Thyroid gland (tissue), 4 donors: Measurements from ENCODE around the gene NT5DC2. TPM values are rescaled to one million over a fixed set of nuclear protein-coding genes. Genes with fewer than 3 reads are reported as not detected.

Source experiments
- DNase-seq, 2 donors: peaks; one replicate each; pipeline ENCODE4 v3.0.0-alpha.2; 2019
- H3K27ac ChIP-seq, 3 donors: fragments of 200-600 bp; sonication (generic); 1 replicate in 2 of 3; 2 replicates in 1 of 3; pipeline ENCODE4 v1.5.1; 2016 to 2019; ENCODE audit warnings: mild to moderate bottlenecking in 1 of 3, moderate library complexity in 1 of 3
- H3K27me3 ChIP-seq: fragments of 200-600 bp; sonication (generic); one replicate; pipeline ENCODE4 v1.5.1; 2019
- H3K36me3 ChIP-seq, 2 donors: fragments of 200-600 bp; sonication (generic); one replicate each; pipeline ENCODE4 v1.5.1; 2016 to 2019
- H3K4me1 ChIP-seq, 2 donors: fragments of 200-600 bp; sonication (generic); one replicate each; pipeline ENCODE4 v1.5.1; 2017 to 2019
- H3K4me3 ChIP-seq, 3 donors: fragments of 200-600 bp; sonication (generic); replicated peaks in 1 of 3; 1 replicate in 2 of 3; 2 replicates in 1 of 3; pipeline ENCODE4 v1.5.1; 2016; ENCODE audit warnings: mild to moderate bottlenecking in 1 of 3
- H3K9me3 ChIP-seq: fragments of 200-600 bp; sonication (generic); one replicate; pipeline ENCODE4 v1.5.1; 2017
- CTCF ChIP-seq, 6 experiments: fragments of 200-600 bp in 3 of 6; fragments of 450-650 bp in 3 of 6; sonication (generic) in 3 of 6; IDR thresholded peaks; one replicate each; pipeline ENCODE4 v1.5.1; 2016 to 2019; ENCODE audit warnings: antibody characterized with exemption in 6 of 6, mild to moderate bottlenecking in 2 of 6, inconsistent platforms in 1 of 6, moderate library complexity in 1 of 6
- POLR2A ChIP-seq, 2 donors: fragments of 450-650 bp; IDR thresholded peaks; one replicate each; pipeline ENCODE4 v1.6.1; 2017; ENCODE audit warnings: antibody characterized with exemption in 2 of 2, mild to moderate bottlenecking in 2 of 2, moderate library complexity in 1 of 2
- WGBS, 2 donors: methylation state at CpG; one replicate each; pipeline ENCODE4 v1.1.5; 2017; 5-methylcytosine and 5-hydroxymethylcytosine counted together
- intact Hi-C: fragments of 100-400 bp; cut with DNase I; formaldehyde crosslinking; loops from one replicate; pipeline ENCODE4 v1.15.1; 2023
- total RNA-seq, 4 donors: library from RNA; depleted of rRNA; stranded (reverse); fragments of >200 nt; gene quantifications; one replicate each; pipeline ENCODE4 v1.2.3, GENCODE V29; 2016

Gene NT5DC2
- total RNA-seq, 4 donors from 2014 or later = 40.5 to 55.1 (median 45.0) TPM

DNA sequence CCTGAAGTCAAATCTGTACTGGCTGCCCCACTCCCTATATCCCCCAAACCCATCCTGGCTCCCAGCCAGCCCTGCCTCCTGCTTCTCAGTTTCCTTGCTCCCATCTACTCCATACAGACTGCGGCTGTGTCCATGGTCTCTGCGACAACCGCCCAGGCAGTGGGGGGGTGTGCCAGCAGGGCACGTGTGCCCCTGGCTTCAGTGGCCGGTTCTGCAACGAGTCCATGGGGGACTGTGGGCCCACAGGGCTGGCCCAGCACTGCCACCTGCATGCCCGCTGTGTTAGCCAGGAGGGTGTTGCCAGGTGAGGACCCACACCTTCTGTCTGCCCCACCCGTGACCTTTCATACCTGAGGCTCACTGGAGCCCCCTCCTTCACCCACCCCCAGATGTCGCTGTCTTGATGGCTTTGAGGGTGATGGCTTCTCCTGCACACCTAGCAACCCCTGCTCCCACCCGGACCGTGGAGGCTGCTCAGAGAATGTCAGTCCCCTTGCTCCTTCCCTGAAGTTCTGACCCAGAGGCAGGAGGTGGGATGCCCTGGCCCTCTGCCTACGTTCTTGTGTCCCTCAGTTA lies 23.8 kb downstream of the NT5DC2 start:
- H3K36me3 ChIP-seq = no peaks in the 10 kb centered on the region
- intact Hi-C loops = no loop called here
- H3K9me3 ChIP-seq = no peaks in the 10 kb centered on the region
- DNase-seq = no peak
- TF ChIP-seq CTCF (IDR thresholded peaks at IDR 0.05) = no peak
- TF ChIP-seq POLR2A (IDR thresholded peaks at IDR 0.05) = no peak
- H3K4me1 ChIP-seq = no peaks in the 10 kb centered on the region
- no peak overlapping the region for H3K27ac ChIP-seq
- WGBS, 2 donors = 72% methylated on average over 6 to 10 of the region's 12 CpGs
- no peak overlapping the region for H3K4me3 ChIP-seq
- H3K27me3 ChIP-seq = no peaks in the 10 kb centered on the region

DNA sequence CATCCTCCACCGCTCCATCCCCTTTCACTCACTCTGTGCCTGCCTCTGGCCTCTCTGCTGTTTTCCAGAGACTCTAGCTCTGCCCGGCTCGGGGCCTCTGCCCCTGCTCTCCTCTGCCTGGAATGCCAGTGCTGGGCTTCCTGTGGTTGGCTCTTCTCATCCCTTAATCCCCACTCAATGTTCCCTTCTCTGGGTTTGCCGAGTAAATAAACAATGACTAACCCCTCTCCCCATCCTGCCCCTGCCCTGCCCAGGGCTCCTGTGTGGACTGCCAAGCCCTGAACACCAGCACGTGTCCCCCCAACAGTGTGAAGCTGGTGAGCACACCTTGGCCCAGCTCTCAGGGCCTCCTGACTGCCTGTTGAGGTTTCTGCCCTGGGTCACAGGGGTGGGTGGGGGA lies 26.3 kb downstream of the NT5DC2 start:
- H3K36me3 ChIP-seq = no peaks in the 10 kb centered on the region
- TF ChIP-seq CTCF (IDR thresholded peaks at IDR 0.05) (no peak), POLR2A (IDR thresholded peaks at IDR 0.05) (no peak)
- H3K27ac ChIP-seq = no peak overlapping the region
- H3K4me3 ChIP-seq = no peak overlapping the region
- intact Hi-C loops = no loop called here
- WGBS, 2 donors = 75 to 87% methylated on average over 5 of the region's 5 CpGs
- no peak for DNase-seq
- H3K4me1 ChIP-seq = no peaks in the 10 kb centered on the region
- no peaks in the 10 kb centered on the region for H3K27me3 ChIP-seq
- no peaks in the 10 kb centered on the region for H3K9me3 ChIP-seq

DNA sequence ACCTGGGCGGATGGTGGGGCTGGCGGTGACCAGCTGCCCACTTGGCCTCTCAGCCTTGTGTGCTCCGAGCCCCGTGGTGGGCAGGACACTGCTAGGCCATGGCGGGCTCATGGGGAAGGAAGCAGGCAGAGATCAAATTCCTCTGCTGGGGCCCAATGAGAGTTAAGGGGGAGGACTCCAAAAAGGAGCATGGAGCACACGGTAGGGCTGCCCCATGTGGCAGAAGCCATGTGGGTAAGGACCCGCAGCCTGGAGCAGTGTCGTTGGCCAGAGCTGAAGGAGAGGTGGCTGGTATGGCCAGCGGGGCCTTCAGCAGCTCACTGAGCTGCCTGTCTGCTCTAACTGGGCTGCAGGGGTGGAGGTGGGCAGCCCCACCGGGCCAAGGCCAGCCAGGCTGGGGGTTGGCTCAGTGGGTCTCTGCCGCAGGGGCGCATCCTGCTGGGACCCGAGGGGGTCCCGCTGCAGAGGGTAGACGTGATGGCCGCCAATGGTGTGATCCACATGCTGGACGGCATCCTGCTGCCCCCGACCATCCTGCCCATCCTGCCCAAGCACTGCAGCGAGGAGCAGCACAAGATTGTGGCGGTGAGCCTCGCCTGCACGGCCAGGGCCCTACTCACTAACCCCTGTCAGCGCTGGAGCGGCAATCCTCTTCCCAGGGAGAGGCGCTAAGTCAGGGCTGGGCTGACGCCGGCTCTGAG lies 27.2 kb downstream of the NT5DC2 start:
- intact Hi-C loops = no loop called here
- TF ChIP-seq POLR2A (IDR thresholded peaks at IDR 0.05) = no peak
- no peak for TF ChIP-seq CTCF (IDR thresholded peaks at IDR 0.05)
- Histone ChIP-seq H3K27ac (no peak overlapping the region), H3K4me3 (no peak overlapping the region), H3K36me3 (no peaks in the 10 kb centered on the region), H3K27me3 (no peaks in the 10 kb centered on the region), H3K9me3 (no peaks in the 10 kb centered on the region), H3K4me1 (no peaks in the 10 kb centered on the region)
- DNase-seq = no peak
- 79 to 80% methylated on average over 9 to 17 of the region's 27 CpGs for WGBS, 2 donors

- 92 to 93% methylated on average over 10 of the region's 10 CpGs for WGBS, 2 donors
- no peak overlapping the region for H3K27ac ChIP-seq
- H3K27me3 ChIP-seq = no peaks in the 10 kb centered on the region
- intact Hi-C loops = no loop called here
- no peak overlapping the region for H3K4me3 ChIP-seq
- H3K9me3 ChIP-seq = no peaks in the 10 kb centered on the region
- no peak for TF ChIP-seq POLR2A (IDR thresholded peaks at IDR 0.05)
- TF ChIP-seq CTCF (IDR thresholded peaks at IDR 0.05) = no peak
- H3K4me1 ChIP-seq = no peaks in the 10 kb centered on the region
- H3K36me3 ChIP-seq = no peaks in the 10 kb centered on the region
- DNase-seq = no peak
These were observed 28.7 kb downstream of the NT5DC2 start for GRCh38 chr3:52504977-52505376.

GRCh38 chr3:52503788-52504424 lies 29.8 kb downstream of the NT5DC2 start:
- TF ChIP-seq POLR2A (IDR thresholded peaks at IDR 0.05) (no peak), CTCF (IDR thresholded peaks at IDR 0.05) (no peak)
- WGBS, 2 donors = 73 to 77% methylated on average over 10 of the region's 23 CpGs
- Histone ChIP-seq H3K4me1 (no peaks in the 10 kb centered on the region), H3K9me3 (no peaks in the 10 kb centered on the region), H3K4me3 (no peak overlapping the region), H3K36me3 (no peaks in the 10 kb centered on the region), H3K27me3 (no peaks in the 10 kb centered on the region), H3K27ac (no peak overlapping the region)
- no peak for DNase-seq
- intact Hi-C loops = no loop called here
